Forelimb muscle (tissue), 1 donor: Measurements from ENCODE around the gene CARD11. TPM values are rescaled to one million over a fixed set of nuclear protein-coding genes. Genes with fewer than 3 reads are reported as not detected.
"Not testable (repeated sequence)": the region's sequence is repeated elsewhere in the genome, so short reads cannot be mapped to it uniquely, and the experiment has no call there.

Experiments used
- DNase-seq: peaks from one replicate; pipeline ENCODE4 v3.0.0-alpha.2; 2013; ENCODE audit warnings: low read depth
- polyA plus RNA-seq: library from polyadenylated mRNA; unstranded; fragments of 120-200 nt; gene quantifications from one replicate; pipeline ENCODE4 v1.2.1, GENCODE V29; 2013; ENCODE audit not compliant: insufficient read length

CARD11 gene
- polyA plus RNA-seq, 1 donor: 0.67 TPM

GRCh38 chr7:2926120-2926895 lies 117.4 kb downstream of the CARD11 start:
- DNase-seq: no peak

GRCh38 chr7:2924866-2925840 lies 118.5 kb downstream of the CARD11 start:
- DNase-seq: no peak

GRCh38 chr7:2923886-2924574 lies 119.6 kb downstream of the CARD11 start:
- DNase-seq: no peak

- DNase-seq: no peak
Measured at GRCh38 chr7:2923291-2923781, 120.3 kb downstream of the CARD11 start.

- no peak for DNase-seq
Measured at GRCh38 chr7:2922866-2923265, 120.8 kb downstream of the CARD11 start.

- DNase-seq: no peak
Measured at GRCh38 chr7:2922348-2922691, 121.3 kb downstream of the CARD11 start.

- DNase-seq: no peak
Measured at GRCh38 chr7:2921653-2922347, 121.9 kb downstream of the CARD11 start.

GRCh38 chr7:2920956-2921652 lies 122.6 kb downstream of the CARD11 start:
- no peak for DNase-seq

GRCh38 chr7:2920480-2920879 lies 123.2 kb downstream of the CARD11 start:
- not testable (repeated sequence) for DNase-seq

- no peak for DNase-seq
Measured at GRCh38 chr7:2920041-2920440, 123.6 kb downstream of the CARD11 start.

GRCh38 chr7:2919256-2919655 lies 124.4 kb downstream of the CARD11 start:
- DNase-seq: no peak

GRCh38 chr7:2918406-2918805 lies 125.3 kb downstream of the CARD11 start:
- no peak for DNase-seq

GRCh38 chr7:2915023-2915422 lies 128.6 kb downstream of the CARD11 start:
- DNase-seq: no peak

- no peak for DNase-seq
Measured at GRCh38 chr7:2913760-2914387, 129.8 kb downstream of the CARD11 start.

GRCh38 chr7:2912684-2913439 lies 130.8 kb downstream of the CARD11 start:
- DNase-seq: no peak

GRCh38 chr7:2911466-2911865 lies 132.2 kb downstream of the CARD11 start:
- DNase-seq: no peak

- DNase-seq: no peak
Measured at GRCh38 chr7:2909471-2910039, 134.1 kb downstream of the CARD11 start.

GRCh38 chr7:2909043-2909442 lies 134.6 kb downstream of the CARD11 start:
- no peak for DNase-seq

- DNase-seq: no peak
Measured at GRCh38 chr7:2908103-2908683, 135.5 kb downstream of the CARD11 start.
